Stimulated activated CD4-positive, alpha-beta T cell treated with anti-CD3 and anti-CD28 coated beads, Interleukin-12 subunit alpha, Interleukin-12 subunit beta, amount 100 ng/mL, for 48 hours (primary cell): ENCODE measurements around the gene ATP4A.
A peak's percentile ranks its signal among the peaks of the same experiment; 100 is the strongest.

Experiments
- DNase-seq, 3 donors: peaks; one replicate each; pipeline ENCODE4 v3.0.0-alpha.2; 2020; ENCODE audit warnings: low read depth in 2 of 3, low spot score in 1 of 3

Gene ATP4A

GRCh38 chr19:35549879-35550523 is 13.5 kb downstream of the ATP4A start:
- DNase-seq: no peak

GRCh38 chr19:35549174-35549788 is 14.2 kb downstream of the ATP4A start:
- DNase-seq: peak in 2 of 3 donors; percentile 25 to 53

GRCh38 chr19:35546532-35546931 is 16.9 kb downstream of the ATP4A start:
- no peak for DNase-seq

GRCh38 chr19:35545855-35546381 is 17.5 kb downstream of the ATP4A start:
- DNase-seq: peak; percentile 54 to 62 (median 58)

- DNase-seq: peak; percentile 66 to 86 (median 72)
Observed at GRCh38 chr19:35545001-35545854, 18.2 kb downstream of the ATP4A start, which contains the start of gene TMEM147. TSS of gene TMEM147 (plus strand) at chr19:35545626. CDS start at chr19:35545740, 114 bp downstream.

- no peak for DNase-seq
Observed at GRCh38 chr19:35544110-35544802, 19.2 kb downstream of the ATP4A start.

GRCh38 chr19:35543280-35544109 is 20.0 kb downstream of the ATP4A start:
- no peak for DNase-seq

- no peak for DNase-seq
Observed at GRCh38 chr19:35542209-35542608, 21.2 kb downstream of the ATP4A start.

- DNase-seq: no peak
Observed at GRCh38 chr19:35540356-35540927, 23.0 kb downstream of the ATP4A start.

GRCh38 chr19:35539850-35540249 is 23.6 kb downstream of the ATP4A start:
- no peak for DNase-seq

GRCh38 chr19:35539314-35539713 is 24.1 kb downstream of the ATP4A start:
- DNase-seq: no peak

GRCh38 chr19:35534803-35535480 is 28.5 kb downstream of the ATP4A start:
- no peak for DNase-seq

GRCh38 chr19:35533822-35534392 is 29.6 kb downstream of the ATP4A start:
- no peak for DNase-seq

- no peak for DNase-seq
Observed at GRCh38 chr19:35533201-35533821, 30.1 kb downstream of the ATP4A start, which contains the start of gene GAPDHS. TSS of gene GAPDHS (plus strand) at chr19:35533456. CDS start at chr19:35533528, 72 bp downstream.

- DNase-seq: no peak
Observed at GRCh38 chr19:35531291-35531690, 32.2 kb downstream of the ATP4A start.

GRCh38 chr19:35529241-35530218 is 33.9 kb downstream of the ATP4A start:
- DNase-seq: no peak
